ENCODE data around the gene RSBN1L. TPM values are rescaled to one million over a fixed set of nuclear protein-coding genes. Genes with fewer than 3 reads are reported as not detected.

RSBN1L gene
- total RNA-seq, 1 donor, result 17.0 TPM

- peak in 2 of 3 donors; percentile 31 to 59 for DNase-seq (ENCODE audit: low read depth in 2 of 3, low spot score in 2 of 3)
Observed at GRCh38 chr7:77799078-77799964, 103.1 kb downstream of the RSBN1L start.

GRCh38 chr7:77800158-77800557 lies 103.9 kb downstream of the RSBN1L start:
- DNase-seq (ENCODE audit: low read depth in 2 of 3, low spot score in 2 of 3), result no peak

DNA sequence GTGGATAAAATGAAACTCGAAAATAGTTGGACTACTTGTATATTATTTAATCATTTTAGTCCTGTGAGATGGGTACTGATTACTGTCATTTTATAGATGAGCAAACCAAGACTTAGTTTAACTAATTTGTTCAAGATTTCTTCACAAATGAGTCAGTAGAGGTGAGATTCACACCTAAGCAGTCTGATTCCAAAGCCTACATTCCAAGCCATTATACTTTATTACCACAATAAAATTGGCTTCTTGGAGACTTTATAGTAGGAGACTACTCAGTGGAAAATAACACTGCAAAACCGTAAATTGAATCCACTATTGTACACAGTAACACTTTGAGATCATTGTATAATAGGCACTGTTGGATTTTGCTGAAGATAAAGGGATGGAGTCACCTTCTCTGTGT lies 104.5 kb downstream of the RSBN1L start:
- no peak for DNase-seq (ENCODE audit: low read depth in 2 of 3, low spot score in 2 of 3)

- peak in 1 of 3 donors; percentile 44 for DNase-seq (ENCODE audit: low read depth in 2 of 3, low spot score in 2 of 3)
Observed at GRCh38 chr7:77802557-77803405, 106.5 kb downstream of the RSBN1L start.

DNA sequence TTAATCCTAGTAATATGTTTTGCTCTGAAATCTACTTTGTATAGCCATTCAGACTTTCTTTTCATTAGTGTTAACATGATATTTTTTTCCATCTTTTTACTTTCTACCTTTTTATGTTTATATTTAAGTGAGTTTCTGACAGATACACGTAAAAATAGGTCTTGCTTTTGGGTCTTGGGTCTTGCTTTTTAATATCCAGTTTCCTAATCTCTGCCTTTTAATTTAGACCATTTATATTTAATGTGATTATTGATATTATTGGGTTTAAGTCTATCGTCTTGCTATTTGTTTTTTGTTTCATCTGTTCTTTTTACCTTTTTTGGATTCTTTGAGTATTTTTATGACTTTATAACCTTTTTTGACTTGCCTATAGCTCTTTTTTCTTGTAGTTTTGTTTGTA lies 110.2 kb downstream of the RSBN1L start:
- DNase-seq (ENCODE audit: low read depth in 2 of 3, low spot score in 2 of 3), result no peak

GRCh38 chr7:77808517-77808916 lies 112.3 kb downstream of the RSBN1L start:
- no peak for DNase-seq (ENCODE audit: low read depth in 2 of 3, low spot score in 2 of 3)

GRCh38 chr7:77811516-77812289 lies 115.4 kb downstream of the RSBN1L start:
- no peak for DNase-seq (ENCODE audit: low read depth in 2 of 3, low spot score in 2 of 3)

- no peak for DNase-seq (ENCODE audit: low read depth in 2 of 3, low spot score in 2 of 3)
Observed at GRCh38 chr7:77812290-77812685, 116.0 kb downstream of the RSBN1L start.

- no peak for DNase-seq (ENCODE audit: low read depth in 2 of 3, low spot score in 2 of 3)
Observed at GRCh38 chr7:77813180-77813579, 116.9 kb downstream of the RSBN1L start.

- DNase-seq (ENCODE audit: low read depth in 2 of 3, low spot score in 2 of 3), result no peak
Observed at GRCh38 chr7:77819021-77819420, 122.8 kb downstream of the RSBN1L start.

DNA sequence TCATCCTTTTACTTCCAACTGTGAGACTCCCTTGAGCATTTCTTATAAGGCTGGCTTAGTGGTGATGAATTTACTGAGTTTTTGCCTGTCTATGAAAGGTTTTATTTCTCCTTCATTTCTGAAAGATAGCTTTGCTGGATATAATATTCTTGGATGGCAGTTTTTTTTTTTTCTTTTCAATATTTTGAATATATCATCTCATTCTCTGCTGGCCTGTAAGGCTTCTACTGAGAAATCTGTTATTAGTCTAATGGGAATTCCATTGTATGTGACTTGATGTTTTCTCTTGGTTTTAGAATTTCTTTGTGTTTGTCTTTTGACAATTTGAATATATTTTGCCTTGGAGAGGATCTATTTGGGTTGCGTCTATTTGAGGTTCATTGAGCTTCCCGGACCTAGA lies 124.7 kb downstream of the RSBN1L start:
- DNase-seq (ENCODE audit: low read depth in 2 of 3, low spot score in 2 of 3), result peak in 1 of 3 donors; percentile 26

DNA sequence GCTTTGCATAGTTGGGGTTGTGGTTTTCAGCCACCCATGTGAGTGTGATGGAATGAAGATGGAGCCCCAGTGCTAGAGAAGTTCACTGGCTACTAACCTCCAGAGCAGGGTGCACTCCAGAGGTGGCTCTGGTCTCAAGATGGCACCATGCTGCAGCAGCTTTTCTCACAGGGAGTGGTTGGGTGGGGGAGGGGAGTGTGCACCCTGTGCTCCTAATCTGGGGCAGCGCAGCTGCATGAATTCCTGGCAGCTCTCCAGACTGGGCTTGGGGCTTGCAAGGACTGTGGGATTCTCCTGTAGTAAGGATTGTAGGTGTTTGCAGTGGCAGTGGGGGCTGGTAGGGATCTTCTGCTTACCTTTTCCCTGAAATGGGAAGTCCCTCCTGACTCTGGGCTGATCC lies 126.0 kb downstream of the RSBN1L start:
- no peak for DNase-seq (ENCODE audit: low read depth in 2 of 3, low spot score in 2 of 3)

DNA sequence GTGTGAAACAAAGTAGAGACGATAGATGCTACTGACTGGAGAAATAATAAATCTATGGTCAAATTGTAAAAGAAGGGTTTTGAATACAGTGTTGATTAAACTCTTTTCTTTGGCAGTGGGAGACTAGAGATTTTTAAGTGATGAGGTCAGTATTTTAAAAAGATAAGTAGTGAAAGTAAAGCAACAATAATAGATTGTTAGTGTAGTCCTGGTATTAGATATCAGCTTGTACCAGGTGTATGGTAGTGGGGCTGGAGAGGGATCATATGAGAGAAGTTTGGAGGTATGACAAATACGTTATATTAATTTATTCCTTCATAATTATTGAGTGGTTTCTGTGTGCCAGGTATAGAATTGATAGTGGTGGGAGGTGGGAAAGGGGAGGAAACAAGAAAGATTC lies 127.5 kb downstream of the RSBN1L start:
- no peak for DNase-seq (ENCODE audit: low read depth in 2 of 3, low spot score in 2 of 3)

GRCh38 chr7:77824636-77825035 lies 128.4 kb downstream of the RSBN1L start:
- no peak for DNase-seq (ENCODE audit: low read depth in 2 of 3, low spot score in 2 of 3)

DNA sequence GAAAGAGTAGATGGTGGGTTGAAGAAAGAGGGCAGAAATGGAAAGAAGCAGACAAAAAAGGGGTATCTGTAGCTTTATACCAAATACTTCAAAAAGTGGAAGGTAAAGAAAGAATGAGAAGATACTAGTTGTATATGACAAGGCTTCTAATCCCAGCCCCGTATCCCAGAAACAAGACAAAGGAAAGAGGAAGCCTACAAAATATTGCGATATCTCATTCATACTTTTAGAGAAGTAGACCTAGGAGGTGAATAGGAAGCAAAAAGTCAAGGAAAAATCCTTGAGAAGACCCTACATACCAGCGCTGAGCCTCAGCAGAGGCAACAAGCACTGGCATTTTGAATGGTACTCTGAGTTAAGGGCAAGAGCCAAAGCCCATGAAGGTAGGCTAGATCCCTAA lies 128.9 kb downstream of the RSBN1L start:
- no peak for DNase-seq (ENCODE audit: low read depth in 2 of 3, low spot score in 2 of 3)

DNA sequence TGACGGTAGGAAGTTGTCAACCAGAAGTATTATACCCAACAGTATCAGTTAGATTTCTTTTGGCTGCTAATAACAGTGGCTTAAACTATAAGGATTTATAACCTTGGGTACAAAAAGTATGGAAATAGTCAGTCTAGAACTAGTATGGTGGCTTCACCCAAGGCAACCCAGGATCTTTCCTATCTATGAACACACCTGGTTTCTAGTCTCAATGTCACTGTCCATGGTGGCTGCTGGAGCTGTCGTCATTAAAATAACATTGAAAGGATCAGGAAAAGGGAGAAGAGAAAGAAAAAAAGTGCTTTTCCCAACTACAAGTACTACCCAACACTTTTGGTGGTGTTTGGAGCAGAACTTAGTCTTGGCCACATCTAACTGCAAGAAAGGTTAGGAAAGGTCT lies 130.0 kb downstream of the RSBN1L start:
- DNase-seq (ENCODE audit: low read depth in 2 of 3, low spot score in 2 of 3), result no peak

GRCh38 chr7:77827999-77828398 lies 131.7 kb downstream of the RSBN1L start:
- peak in 1 of 3 donors; percentile 37 for DNase-seq (ENCODE audit: low read depth in 2 of 3, low spot score in 2 of 3)

DNA sequence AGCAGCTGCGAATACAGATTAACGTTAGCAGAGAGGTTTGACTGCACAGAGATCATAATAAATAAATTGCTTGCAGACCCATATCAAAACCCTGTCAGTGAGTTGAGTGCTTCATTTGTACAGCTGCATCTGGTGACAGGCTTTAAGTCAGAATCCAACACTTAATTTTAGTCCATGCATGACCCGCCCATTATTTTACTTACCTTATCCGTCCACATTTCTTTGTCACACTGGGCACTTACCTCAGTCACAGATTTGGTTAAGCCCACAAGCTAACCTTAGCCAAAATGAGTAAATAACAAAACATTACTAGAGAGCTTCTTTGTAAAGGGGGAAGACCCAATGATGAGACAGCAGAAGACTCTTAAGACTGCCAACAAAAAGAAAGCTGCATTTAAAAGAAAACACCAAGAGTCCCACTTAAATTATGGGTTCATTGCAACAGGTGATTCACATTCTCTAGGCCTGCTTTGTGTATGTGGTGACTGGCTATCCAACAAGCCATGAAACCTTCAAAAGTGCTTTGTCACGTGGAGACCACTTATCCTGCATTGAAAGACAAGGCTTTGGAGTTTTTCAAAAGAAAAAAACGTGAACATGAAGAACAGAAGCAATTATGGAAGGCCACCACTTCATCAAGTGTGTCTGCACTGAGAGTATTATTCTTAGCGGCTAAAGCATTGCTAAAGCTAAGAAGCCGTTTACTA lies 134.5 kb downstream of the RSBN1L start:
- DNase-seq (ENCODE audit: low read depth in 2 of 3, low spot score in 2 of 3), result no peak

DNA sequence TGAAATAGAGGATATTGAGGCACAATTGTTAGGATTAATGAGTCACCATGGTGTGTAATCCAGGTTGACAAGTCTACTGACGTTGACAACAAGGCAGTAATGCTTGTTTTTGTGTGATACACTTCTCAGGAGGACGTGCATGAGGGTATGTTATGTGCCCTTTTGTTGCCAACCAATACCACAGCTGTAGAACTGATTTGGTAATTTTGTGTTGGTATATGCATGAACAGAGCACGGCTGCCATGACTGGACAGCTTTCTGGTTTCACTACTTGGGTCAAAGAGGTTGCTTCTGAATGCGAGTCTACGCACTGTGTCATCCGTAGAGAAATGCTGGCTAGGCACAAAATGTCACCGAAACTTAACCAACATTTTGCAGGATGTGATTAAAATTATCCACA lies 135.2 kb downstream of the RSBN1L start:
- no peak for DNase-seq (ENCODE audit: low read depth in 2 of 3, low spot score in 2 of 3)

DNA sequence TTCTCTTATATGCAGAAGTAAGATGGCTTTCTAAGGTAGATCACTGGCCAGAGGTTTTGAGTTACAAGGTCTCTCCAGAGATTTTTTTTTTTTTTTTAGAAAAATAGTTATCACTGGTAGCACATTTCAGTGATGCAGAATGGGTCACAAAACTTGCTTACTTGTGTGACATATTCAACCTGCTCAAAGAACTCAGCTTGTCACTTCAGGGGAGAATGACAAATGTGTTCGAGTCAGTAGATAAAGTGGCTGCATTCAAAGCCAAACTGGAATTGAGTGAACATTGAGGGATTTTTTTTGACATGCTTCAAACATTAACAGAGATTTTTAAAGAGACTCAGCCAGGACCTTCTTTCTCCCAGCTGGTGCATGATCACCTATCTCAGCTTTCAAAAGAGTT lies 135.7 kb downstream of the RSBN1L start:
- no peak for DNase-seq (ENCODE audit: low read depth in 2 of 3, low spot score in 2 of 3)
